Astrocyte of the cerebellum (primary cell): ENCODE data around the gene GALNT1.
A peak's percentile ranks its signal among the peaks of the same experiment; 100 is the strongest.

Experiments used
- DNase-seq: peaks from one replicate; pipeline ENCODE4 v3.0.0-alpha.2; 2011; ENCODE audit warnings: low read depth
- H3K4me3 ChIP-seq: 2 replicates; pipeline ENCODE4 v1.5.1; 2011; ENCODE audit warnings: mild to moderate bottlenecking, low read depth, low read length, moderate library complexity
- CTCF ChIP-seq: IDR thresholded peaks from 2 replicates; pipeline ENCODE4 v1.5.1; 2012; ENCODE audit warnings: low read length, low read depth, moderate library complexity, mild to moderate bottlenecking; ENCODE audit errors: missing control alignments
- in situ Hi-C: cut with HindIII; loops from 2 replicates; pipeline ENCODE4 v1.10.0; 2017; ENCODE audit warnings: low sequenced_read_pairs

GALNT1 gene

DNA sequence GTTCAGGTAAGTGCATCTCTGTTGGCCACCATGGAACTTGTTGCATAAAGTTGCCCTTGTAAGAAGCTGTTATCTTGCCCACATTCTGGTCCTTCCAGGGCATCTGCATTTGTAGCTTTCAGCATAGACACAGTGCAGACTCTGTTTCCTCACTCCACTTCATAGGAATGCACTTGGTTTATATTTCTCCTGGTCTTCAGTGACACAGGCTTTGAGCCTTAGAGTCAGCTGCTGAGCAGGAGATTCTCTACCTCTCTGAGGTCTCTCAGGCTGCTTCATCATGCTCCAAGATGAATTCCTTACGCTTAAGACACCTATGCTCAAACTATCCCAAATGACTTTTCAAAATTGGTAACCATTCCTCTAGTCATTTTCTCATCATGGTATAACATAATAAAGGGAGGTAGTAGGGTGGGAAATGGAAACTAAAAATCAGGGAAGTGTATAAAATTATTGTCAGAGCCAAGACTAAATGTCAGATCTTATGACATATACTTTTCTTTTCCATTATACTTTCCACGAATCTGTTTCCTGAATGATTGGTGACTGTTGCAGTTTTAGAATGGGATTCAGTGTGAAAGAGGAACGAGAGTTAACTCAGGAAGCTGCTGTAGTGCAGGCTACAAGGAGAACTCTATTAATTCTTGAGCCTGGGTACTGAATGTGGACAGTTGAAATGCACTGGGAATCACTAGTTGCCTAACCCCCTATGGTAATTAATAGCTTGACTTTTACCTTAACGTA is 72.0 kb downstream of the GALNT1 start:
- no peak for DNase-seq
- H3K4me3 ChIP-seq, result no peak overlapping the region
- TF ChIP-seq CTCF, result no peak
- in situ Hi-C loops, result no loop called here

DNA sequence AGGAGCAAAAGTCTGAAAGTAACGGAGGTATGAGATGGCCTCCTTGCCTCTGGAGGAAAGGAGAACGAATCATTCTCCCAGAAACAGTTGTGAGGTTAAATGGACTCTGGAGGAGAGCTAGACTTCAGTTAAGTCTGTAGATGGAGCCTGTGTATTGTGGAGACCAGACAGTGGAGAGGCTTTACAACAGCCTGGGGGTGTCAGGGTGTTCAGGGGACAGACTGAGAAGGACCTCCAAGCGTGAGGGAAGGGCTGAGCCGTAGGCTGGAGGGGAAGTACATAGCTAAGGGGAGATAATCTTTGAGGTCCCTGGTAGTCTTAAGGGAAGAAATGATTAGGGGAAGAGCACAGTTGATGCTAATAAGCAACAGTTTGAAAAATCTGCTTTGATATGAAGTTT is 76.6 kb downstream of the GALNT1 start:
- in situ Hi-C loops, result no loop called here
- no peak overlapping the region for H3K4me3 ChIP-seq
- DNase-seq, result no peak
- TF ChIP-seq CTCF, result no peak

DNA sequence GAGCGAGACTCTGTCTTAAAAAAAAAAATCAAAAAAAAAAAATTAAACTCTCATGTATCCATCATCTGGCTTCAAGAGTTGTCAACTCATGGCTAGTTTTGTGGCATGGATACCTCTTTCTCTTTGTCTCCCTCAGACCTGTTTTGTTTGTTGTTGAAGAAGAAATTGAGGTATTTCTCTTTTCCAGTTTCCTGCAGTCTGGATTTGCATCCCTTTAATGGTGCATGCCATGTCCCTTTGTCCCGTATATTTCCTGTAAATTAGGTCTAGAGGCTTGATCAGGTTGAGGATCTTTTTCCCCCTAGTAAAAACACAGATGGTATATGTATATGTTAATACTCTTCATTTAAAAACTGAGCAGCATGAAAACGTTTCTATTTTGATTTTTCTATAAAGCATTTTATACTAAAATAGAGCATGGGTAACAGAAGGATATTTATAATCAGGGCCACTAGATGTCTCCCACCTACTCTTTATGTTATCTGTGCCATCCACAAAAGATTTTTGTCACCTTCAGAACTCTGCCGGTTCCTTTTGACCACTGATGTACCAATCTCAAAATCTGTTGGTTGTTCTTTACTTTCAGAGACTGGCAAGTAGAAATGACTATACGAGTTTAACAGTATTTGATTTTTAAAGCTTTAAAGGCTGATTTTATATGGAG is 80.1 kb downstream of the GALNT1 start:
- no peak for DNase-seq
- H3K4me3 ChIP-seq, result no peak overlapping the region
- peak; percentile 26 for TF ChIP-seq CTCF
- in situ Hi-C loops, result loop anchor here (5.0 kb wide), 1 partner anchor 46 kb away; no protein-coding TSS in a partner anchor

DNA sequence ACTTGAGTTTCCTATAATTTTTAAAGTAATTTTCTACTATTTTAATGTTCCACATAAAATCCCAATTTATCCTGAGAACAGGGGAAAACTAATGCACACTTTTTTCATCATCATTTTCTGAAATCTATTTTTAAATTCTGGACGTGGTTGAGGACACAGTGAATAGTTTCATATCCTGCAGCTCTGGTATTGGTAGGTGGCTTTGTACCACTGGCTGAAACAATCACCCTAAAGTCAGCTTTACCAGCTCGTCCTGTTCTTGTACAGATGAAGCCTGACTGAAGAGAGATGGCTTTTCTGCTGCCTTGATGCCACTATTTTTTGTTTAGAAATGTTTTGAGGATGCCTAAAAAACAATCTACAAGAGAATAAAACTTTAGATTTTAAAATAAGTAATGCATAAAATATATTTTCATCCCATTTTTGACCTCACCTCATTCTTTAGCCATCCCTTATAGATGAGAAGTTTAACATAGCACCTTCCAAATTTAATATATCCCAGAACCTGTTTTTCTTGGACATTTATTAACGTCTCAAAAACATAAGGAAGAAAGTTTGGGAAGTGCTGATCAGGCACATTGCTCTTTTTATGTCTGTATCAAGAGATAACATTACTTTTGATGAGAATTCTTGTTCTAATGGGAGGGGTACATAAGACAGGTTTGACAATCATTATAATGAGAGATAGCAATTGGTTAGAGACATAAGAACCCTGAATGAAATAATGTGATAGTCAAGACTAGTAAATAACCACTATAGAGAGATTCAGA is 80.9 kb downstream of the GALNT1 start:
- no peak for TF ChIP-seq CTCF
- H3K4me3 ChIP-seq, result no peak overlapping the region
- no peak for DNase-seq
- in situ Hi-C loops, result loop anchor here (5.0 kb wide), 1 partner anchor 45 kb away; no protein-coding TSS in a partner anchor

DNA sequence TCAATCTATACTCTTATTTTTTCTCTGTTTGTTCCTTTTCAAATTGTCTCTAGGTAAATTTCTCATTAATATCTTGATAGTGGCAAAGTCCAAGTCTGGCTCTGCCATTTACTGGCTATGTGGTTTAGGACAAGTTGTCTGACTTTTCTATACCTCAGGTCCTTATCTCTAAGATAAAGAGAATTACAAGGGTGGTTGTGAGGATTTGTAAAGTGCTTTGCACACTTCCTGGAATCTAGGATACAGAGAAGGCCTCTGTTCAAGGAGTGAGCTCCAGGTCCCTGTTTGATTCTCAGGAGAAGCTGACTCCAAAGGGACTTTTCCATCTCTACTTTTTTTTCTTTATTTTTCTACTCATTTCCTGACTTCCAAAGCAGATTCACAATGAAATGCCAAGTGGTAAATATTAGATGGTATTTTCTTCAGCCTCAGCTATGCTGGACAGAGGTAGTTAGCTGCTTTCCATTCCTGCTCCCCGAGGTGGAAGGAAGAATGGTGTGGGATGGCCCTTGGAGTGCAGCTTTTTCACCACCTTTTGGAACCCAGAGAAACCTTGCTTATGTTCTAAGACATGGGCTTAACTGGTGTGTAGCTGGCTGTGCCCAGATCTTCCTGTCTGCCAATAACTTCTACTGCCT is 90.5 kb downstream of the GALNT1 start:
- DNase-seq, result no peak
- in situ Hi-C loops, result no loop called here
- no peak for TF ChIP-seq CTCF
- no peak overlapping the region for H3K4me3 ChIP-seq

GRCh38 chr18:35672897-35673296 is 91.4 kb downstream of the GALNT1 start:
- in situ Hi-C loops, result no loop called here
- TF ChIP-seq CTCF, result no peak
- DNase-seq, result no peak
- no peak overlapping the region for H3K4me3 ChIP-seq
